Stimulated activated CD4-positive, alpha-beta T cell treated with anti-CD3 and anti-CD28 coated beads, TNF-alpha, amount 100 ng/mL, for 48 hours (primary cell): ENCODE data around the gene SYNRG.

Experiments used
- DNase-seq, 3 donors: peaks; one replicate each; pipeline ENCODE4 v3.0.0-alpha.2; 2020; ENCODE audit warnings: low read depth in 3 of 3

SYNRG gene

GRCh38 chr17:37503148-37503547 lies 106.1 kb downstream of the SYNRG start:
- no peak for DNase-seq

DNA sequence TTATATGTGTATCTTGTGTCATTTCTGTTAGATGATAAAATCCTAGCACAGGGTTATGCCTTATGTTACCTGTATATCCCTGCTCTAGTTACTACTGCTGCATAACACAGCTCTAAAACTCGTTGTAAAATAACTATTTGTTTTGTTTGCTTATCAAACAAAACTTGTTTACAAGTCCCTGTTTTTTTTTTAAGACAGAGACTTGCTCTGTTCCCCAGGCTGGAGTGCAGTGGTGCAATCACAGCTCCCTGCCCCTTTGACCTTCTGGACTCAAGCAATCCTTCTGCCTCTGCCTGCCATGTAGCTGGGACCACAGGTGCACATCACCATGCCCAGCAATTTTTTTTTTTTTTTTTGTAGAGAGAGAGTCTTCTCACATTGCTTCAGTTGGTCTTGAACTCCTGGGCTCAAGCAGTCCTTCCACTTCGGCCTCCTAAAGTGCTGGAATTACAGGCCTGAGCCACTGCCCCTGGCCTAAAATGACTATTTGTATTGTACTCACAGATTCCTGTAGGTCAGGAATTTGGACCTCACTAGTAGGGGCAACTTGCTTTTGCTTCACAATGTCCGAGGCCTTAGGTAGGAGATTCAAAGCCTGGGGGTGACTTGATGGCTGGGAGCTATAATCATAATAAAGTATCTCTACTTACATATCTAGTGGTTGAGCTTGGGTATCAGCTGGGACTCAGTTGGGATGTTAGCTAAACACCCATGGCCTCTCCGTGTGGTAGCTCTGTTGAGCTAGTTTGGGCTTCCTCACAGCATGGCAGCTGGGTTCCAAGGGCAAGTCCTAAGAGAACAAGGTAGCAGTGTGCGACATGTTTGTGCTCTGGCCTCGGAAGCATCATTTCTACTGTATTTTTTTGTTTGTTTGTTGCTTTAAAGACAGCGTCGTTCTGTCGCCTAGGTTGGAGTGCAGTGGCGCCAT lies 106.9 kb downstream of the SYNRG start:
- DNase-seq: no peak

- no peak for DNase-seq
These were observed 108.8 kb downstream of the SYNRG start for GRCh38 chr17:37500378-37500777.

GRCh38 chr17:37494971-37495370 lies 114.2 kb downstream of the SYNRG start:
- DNase-seq: no peak

GRCh38 chr17:37494401-37494831 lies 114.8 kb downstream of the SYNRG start:
- no peak for DNase-seq

DNA sequence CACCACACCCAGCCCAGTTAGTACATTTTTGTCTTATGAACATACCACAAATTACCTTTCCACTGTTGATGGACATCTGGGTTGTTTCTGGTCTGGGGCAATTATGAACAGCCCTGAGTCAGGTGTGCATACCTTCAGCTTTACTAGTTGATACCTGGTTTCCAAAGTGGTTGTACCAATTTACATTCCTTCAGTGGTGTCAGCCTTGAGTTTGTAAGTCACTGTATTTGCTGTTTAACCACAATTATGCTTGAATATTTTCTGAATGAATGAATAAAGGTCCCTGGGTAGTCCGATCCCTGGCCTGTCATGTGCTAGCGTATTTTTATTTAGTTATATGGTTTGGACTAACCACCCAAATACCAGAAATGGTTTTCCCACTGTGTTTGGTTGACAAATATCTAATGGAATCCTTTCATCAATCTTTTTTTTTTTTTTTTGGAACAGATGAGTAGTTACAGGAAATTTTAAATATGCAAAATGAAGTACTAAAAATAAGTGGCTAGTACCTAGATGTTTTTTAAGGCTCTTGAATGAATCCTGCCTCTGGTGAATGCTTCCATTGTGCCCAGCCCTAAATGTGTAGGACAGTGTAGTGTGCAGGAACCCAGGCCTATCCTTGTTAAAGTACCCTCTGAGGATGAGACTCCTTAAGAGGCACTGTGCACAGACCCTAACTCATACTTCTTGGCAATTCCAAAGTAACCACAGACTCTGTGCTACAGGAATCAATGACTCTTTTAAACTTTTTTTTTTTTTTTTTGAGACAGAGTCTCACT lies 115.8 kb downstream of the SYNRG start:
- DNase-seq: no peak

GRCh38 chr17:37492167-37492566 lies 117.1 kb downstream of the SYNRG start:
- no peak for DNase-seq

- DNase-seq: no peak
These were observed 118.3 kb downstream of the SYNRG start for GRCh38 chr17:37490638-37491614.

GRCh38 chr17:37490022-37490587 lies 119.1 kb downstream of the SYNRG start:
- DNase-seq: peak; percentile 54 to 61 (median 60)

DNA sequence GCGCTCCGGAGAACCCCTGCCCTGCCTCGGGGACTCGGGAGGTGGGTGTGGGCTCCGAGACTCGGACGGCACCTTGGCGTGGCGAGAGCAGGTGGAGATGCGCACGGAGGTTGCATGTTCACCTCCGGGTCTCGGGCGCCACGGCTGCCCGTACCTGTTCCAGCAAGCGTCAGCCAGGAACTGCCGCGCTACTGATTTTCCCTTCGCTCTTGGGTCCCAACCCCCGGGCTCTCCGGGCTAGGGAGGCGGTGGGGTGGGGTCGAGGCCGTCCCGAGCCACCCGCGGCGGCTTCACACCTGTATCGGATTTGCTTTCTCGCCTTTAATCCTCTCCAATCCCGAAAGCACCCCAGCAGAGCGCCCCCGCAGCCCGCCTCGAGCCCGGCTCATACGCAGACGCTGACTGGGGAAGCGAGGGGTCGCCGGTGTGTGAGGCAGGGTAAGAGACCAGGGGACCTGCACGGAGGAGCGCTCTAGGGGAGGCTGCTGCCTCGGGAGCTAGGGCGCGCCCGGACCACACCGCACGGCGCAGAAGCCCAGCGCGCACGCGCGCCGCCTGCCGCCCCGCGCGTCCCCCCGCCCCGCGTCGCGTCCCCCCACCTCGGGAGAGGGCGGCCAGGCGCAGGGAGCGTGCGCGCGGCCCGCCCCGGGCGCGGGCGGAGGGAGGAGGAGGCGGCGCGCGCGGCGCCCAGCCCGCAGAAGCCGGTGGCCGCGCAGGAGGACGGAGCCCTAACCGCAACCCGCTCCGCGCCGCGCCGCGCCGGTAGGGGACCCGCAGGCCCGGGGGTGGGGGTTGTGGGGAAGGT lies 119.8 kb downstream of the SYNRG start, which contains the start of gene DUSP14:
TSS of gene DUSP14 (plus strand) at position 695 of the 805 bp plus-strand sequence. CDS start 22,382 bp downstream, outside the sequence.
- peak; percentile 55 to 70 (median 64) for DNase-seq

- DNase-seq: peak; percentile 39 to 62 (median 59)
These were observed 120.5 kb downstream of the SYNRG start for GRCh38 chr17:37488607-37489196.

GRCh38 chr17:37488009-37488604 lies 121.1 kb downstream of the SYNRG start:
- DNase-seq: no peak

- DNase-seq: no peak
These were observed 123.2 kb downstream of the SYNRG start for GRCh38 chr17:37485938-37486570.

- DNase-seq: no peak
These were observed 125.7 kb downstream of the SYNRG start for GRCh38 chr17:37483311-37484039.

DNA sequence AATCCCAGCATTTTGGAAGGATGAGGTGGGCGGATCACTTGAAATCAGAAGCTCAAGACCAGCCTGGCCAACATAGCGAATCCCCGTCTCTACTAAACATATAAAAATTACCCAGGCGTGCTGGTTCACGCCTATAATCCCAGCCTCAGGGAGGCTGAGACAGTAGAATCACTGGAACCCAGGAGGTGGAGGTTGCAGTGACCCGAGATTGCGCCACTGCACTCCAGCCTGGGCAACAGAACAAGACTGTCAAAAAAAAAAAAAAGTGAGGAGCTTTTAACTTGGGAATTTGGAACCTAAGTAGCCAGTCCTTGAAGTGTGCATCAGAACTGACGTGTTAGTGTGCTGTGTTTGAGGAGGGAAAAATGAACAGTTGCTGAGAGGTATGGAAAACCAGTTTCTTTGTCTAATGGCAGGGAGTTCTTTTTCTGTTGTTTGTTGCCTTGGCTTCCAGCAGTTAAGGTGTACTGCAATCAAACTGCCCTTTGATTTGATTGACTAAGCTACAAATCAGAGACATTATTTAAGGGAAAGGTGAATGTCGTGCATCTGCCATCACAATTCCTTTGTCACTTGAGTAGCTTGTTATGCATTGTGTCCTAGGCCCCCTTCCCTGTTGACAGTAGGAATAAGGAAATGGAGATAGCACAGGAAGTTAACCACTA lies 128.1 kb downstream of the SYNRG start:
- DNase-seq: no peak

GRCh38 chr17:37480427-37480826 lies 128.8 kb downstream of the SYNRG start:
- DNase-seq: no peak

GRCh38 chr17:37479025-37479424 lies 130.2 kb downstream of the SYNRG start:
- no peak for DNase-seq

DNA sequence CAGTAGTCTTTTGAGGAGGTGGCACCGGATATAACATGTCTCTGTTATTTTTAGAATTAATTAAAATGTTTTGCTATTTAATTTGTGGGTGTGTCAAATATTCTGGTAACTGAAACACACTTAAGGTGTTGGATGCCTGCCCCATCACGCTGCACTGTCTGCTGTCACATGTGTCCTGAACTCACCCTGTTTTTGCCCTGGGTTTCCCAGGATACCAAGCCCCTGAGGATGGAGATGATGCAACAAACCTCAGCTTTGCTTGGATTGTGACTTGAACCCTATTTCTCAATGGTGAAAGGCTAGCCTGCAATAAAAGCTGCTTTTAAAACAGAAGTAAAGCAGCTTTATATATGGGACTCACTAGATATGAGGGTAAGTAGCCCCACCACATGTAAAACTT lies 131.0 kb downstream of the SYNRG start:
- no peak for DNase-seq
